ENCODE data around the gene ING5. TPM values are rescaled to one million over a fixed set of nuclear protein-coding genes. Genes with fewer than 3 reads are reported as not detected.

ING5 gene
- total RNA-seq, 1 donor from 2014 or later = 18.0 TPM

GRCh38 chr2:241768251-241768711, 66.4 kb downstream of the ING5 start:
- ATAC-seq (ENCODE audit: poor library complexity) = no peak
- DNase-seq = no peak
- intact Hi-C loops (cut with DNase I) = no loop called here

DNA sequence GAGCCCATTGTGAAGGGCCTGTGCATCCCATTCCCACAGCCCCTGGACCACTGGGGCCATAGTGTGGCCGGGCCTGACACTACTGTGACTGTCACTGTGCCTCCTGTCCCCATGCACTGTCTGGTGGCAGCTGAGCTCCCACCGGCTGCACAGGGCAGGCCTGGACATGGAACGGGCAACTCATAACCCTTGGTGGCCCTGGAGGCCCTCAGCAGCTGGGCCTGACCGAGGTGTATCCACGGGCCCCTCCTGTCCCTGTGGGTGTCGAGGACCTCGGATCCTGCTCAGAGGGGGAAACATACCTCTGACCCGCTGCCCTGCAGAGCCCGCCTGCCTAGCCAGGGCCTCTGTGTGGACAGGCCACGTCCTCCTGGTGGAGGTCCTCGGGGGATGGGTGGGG, 67.0 kb downstream of the ING5 start:
- no peak for DNase-seq
- ATAC-seq (ENCODE audit: poor library complexity) = no peak
- intact Hi-C loops (cut with DNase I) = no loop called here

- intact Hi-C loops (cut with DNase I) = no loop called here
- no peak for DNase-seq
- no peak for ATAC-seq (ENCODE audit: poor library complexity)
These were observed 68.0 kb downstream of the ING5 start for GRCh38 chr2:241769819-241770184.

DNA sequence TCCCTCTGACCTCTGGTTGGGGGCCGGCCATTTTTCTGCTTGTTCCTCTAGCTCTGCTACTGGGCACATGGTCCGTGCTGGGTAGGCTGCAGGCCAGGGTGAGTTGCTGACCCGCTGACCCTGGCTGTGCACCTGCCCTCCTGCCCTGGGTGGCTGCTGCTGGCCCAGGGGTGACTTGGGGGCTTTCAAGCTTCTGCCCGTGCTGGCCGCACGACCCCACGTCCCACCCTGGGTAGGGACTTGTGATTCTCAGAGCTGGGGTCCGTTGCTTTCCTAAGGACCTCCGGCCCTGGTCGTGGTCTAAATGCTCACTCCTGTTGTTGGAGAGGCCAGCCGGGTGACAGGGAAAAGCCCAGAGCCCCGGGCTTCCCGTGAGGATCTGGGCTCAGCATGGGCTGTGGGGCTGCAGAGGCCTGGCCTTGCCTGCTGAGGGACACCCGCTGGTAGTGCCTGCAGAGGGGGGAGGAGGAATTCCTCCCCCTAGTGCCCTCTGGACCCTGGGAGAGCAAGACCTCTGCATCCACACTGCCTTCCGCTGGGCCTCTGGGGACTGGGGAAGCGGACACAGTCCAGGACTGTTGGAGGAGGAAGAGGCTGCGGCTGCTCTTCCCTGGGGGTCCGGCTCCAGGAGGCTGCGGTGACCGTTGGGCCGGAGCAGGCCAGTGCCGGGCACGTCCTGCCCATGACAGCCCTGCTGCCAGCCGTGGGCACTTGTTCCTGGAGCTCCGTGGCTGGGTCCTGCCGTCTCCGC, 68.5 kb downstream of the ING5 start:
- no peak for ATAC-seq (ENCODE audit: poor library complexity)
- intact Hi-C loops (cut with DNase I) = no loop called here
- DNase-seq = no peak

DNA sequence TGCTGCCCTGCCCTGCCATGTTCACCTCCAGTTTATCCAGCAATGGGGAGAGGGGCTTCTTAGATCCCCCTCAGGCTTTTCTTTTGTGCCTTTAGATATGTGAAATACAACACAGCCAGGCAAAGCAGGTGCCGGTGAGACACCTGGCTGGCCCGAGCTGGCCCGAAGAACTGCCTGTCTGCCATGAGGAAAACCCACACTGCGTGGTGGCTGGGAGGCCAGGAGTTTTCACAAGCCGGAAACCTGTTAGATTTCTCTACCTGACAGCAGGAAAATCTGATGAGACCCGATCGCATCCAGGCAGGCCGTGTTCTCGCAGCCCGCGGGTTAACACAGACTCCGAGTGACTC, 69.1 kb downstream of the ING5 start:
- ATAC-seq (ENCODE audit: poor library complexity) = no peak
- no peak for DNase-seq
- intact Hi-C loops (cut with DNase I) = no loop called here

- peak; percentile 59 for DNase-seq
- ATAC-seq (ENCODE audit: poor library complexity) = peak; percentile 46
- intact Hi-C loops (cut with DNase I) = no loop called here
These were observed 69.6 kb downstream of the ING5 start for GRCh38 chr2:241771286-241772062.

DNA sequence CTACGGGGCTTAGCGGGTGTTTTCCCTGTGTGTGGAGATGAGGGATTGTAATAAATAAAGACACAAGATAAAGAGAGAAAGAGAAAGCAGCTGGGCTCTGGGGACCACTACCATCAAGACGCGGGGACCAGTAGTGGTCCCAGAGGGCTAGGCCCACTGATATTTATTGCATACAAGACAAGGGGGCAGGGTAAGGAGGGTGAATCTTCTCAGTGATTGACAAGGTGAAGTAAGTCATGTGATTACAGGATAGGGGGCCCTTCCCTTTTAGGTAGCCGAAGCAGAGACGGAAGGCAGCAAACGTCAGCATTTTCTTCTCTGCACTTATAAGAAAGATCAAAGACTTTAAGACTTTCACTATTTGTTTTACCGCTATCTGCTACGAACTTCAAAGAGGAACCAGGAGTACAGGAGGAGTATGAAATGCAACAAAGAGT, 70.2 kb downstream of the ING5 start:
- intact Hi-C loops (cut with DNase I) = no loop called here
- DNase-seq = no peak

DNA sequence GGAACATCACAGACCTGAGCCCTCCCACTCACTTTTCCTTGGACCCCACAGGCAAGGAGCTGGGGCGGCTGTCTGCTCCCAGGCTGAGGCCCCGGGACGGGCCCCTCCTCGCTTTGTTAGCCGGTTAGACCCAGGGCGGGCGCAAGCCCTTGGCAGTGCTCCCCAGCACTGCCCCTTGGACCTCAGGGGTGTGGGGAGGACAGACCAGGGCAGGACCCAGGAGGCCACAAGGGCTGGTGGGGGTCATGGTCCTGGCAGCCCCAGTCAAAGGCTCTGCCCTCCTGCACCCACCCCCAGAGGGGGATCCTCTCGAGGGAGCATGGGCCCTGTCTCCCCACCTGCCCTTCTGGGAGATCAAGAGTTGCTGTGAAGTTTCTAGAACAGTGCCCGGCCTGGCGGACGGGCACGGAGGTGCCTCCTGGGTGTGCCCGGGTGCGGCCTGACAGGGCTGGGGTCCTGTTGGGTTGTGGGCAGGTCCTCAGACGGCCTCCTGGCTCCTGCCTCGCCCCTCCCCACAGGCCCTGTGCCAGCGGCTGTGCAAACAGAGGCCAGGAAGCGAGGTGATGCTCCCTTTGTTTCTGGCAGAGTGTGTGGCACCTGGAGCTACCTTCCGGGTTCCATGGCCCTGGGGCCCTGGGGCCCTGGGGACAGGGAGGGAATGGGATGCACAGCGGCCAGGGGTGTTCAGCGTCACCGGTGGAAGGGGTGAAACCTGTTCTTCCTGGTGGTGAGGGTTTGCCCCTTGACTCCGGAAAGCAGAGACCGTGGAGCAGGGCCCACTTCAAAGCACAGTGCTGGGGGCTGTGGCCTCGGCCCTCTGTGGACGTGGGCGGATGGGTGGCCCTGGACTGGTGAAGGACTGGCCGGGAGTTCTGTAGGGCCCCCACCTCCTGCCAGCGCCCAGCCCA, 71.9 kb downstream of the ING5 start:
- ATAC-seq (ENCODE audit: poor library complexity) = no peak
- no peak for DNase-seq
- intact Hi-C loops (cut with DNase I) = no loop called here

More for the DNA sequence above, 70.2 kb downstream of the ING5 start:
- no peak for ATAC-seq (ENCODE audit: poor library complexity)

- intact Hi-C loops (cut with DNase I) = no loop called here
- ATAC-seq (ENCODE audit: poor library complexity) (no peak), DNase-seq (no peak)
These were observed 72.8 kb downstream of the ING5 start for GRCh38 chr2:241774419-241775222.

DNA sequence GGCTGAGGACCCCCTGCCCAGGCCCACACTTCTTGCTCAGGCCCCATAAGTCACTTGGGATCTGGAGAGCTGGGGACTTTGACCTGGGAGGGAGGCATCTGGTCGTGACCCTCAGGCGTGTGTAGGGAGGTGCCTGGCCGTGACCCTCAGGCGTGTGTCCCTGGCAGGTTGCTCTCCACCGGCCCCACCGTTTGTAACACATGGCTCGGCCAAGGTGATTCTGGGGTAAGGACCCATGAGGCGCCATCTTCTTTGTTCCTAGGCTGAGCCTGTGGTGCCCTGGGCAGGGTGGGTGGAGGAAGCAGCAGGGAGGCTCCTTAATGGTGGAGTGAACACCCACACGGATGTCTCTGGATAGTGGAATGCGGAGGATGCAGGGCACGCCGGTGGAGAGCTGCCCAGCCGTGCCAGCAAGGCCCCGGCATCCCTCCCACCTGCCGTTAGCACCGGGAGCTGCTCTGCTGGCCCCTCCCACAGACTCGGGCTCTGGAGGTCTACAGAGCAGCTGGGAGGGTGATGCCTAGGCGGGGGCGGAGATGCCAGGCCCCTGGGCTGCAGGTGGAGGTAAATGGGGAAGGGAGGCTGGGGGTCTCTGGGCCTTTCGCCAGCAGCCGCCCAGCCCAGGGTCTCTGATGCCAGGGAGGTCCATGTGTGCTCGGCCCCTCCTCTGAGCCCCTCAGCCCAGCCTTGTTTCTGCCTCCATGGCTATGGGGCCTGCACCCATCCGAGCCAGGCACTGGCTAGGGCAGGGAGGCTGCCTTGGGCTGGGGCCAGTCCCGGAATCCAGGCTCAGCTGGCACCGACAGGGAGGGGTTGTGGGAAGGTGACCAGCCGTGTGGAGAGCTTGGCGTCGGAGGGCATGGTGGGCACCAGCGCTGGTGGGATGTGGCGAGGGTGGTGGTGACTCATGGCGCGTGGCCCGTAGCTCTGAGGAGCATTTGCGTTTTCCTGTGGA, 73.7 kb downstream of the ING5 start:
- DNase-seq (no peak), ATAC-seq (ENCODE audit: poor library complexity) (no peak)
- intact Hi-C loops (cut with DNase I) = no loop called here

DNA sequence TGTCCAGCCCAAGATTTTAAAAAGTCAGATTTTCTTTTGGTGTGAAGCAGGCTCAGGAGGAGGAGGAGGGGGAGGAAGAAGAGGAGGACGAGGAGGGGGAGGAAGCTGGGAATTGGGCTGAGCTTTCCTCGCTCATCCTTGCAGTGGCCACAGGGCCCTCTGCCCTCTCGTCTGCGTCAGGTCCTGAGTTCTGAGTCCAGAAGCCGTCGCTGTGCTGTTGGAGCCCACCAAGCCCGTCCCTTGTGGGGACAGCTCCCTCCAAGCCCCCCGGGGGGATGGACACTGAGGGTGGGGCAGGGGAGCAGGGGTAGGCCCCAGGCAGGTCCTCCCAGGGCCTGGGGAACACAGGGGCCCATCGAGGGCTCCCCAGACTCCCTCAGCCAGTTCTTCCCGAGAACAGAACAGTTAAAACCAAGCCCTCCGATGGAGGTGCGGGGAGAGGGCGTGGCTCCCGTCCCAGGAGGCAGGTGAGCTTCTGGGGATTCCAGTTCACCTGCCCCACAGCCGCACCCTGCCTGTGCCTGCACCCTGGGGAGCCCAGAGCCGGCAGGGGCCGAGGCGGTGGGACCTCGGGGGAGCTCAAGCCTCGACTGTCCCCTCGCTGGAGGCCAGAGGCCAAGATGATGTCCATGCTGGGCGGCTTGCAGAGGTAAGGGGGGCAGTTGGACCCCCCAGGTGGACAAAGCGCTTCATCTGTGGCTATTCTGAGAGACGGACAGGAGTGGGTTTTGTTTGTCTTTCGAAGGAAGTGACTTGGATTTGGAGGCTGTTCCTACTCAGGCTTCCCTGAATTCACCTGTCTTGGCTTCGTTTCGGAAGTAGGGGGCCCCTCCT, 74.7 kb downstream of the ING5 start, which contains the start of gene GAL3ST2:
GAL3ST2 (plus strand) TSS at position 487 of the 834 bp plus-strand sequence; CDS start at position 621, 134 bp downstream.
- no peak for ATAC-seq (ENCODE audit: poor library complexity)
- intact Hi-C loops (cut with DNase I) = no loop called here
- DNase-seq = no peak

GRCh38 chr2:241777170-241777685, 75.4 kb downstream of the ING5 start:
- DNase-seq = no peak
- intact Hi-C loops (cut with DNase I) = no loop called here
- no peak for ATAC-seq (ENCODE audit: poor library complexity)

DNA sequence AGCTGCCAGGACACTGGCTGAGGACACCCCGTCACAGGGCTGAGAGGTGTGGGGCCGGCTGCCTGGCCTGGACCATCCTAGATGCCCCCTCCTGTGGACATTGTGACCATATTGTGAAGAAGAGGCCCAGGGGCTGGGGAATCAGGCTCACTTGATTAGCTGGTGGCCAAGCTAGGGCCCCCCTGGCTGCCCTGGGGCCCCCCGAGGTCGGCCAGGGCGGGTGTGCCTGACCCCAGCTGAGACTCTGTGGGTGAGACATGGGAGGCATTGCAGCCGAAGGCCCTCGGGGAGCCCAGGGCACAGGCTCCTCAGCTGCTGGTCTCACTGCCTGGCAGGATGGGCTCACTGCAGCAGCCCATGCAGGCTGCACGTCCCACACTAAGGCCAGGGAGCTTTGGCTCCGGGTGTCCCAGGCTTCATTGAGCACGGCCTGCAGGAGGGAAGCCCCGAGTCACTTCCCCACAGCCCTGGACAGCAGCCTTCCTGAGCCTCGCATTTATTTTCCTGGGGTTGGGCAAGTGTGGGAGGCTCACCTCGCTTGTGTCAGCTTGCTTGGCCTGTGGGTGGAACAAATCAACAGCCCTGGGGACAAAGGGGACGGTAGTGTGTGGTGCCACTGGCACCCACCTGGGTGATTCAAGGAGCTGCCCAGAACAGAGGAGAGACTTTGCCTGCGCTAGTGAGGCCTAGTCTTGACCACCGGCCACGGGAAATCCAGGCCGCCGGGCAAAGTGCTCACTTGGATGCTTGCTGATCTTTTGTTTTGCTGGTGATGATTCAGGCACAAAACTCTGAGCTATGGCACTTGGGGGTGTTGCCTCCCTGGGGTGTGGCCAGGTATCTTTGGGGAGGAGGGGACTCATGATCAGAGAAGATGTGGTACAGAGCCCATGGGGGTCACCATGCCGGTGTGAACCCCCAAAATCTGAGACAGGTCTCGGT, 76.1 kb downstream of the ING5 start:
- DNase-seq (no peak), ATAC-seq (ENCODE audit: poor library complexity) (no peak)
- intact Hi-C loops (cut with DNase I) = no loop called here

All from Right ventricle myocardium superior (tissue), 1 donor.